Mesenchymal stem cell (in vitro differentiated cells and primary cell): ENCODE measurements around the gene C2orf72.

Experiments
- DNase-seq: peaks from one replicate; pipeline ENCODE4 v3.0.0-alpha.2; 2013
- H2AFZ ChIP-seq: one replicate; pipeline ENCODE4 v1.6.1; 2013; ENCODE audit warnings: low read depth, mild to moderate bottlenecking, control low read depth, inconsistent platforms, low read length, moderate library complexity
- H2AK5ac ChIP-seq: 2 replicates; pipeline ENCODE4 v1.6.1; 2013; ENCODE audit warnings: low read length, moderate library complexity, mild to moderate bottlenecking, inconsistent platforms; ENCODE audit not compliant: severe bottlenecking
- H2BK120ac ChIP-seq: one replicate; pipeline ENCODE4 v1.6.1; 2013; ENCODE audit warnings: low read depth, mild to moderate bottlenecking, inconsistent platforms, low read length, moderate library complexity
- H2BK12ac ChIP-seq, 2 experiments: one replicate each; pipeline ENCODE4 v1.6.1; 2013; ENCODE audit warnings: inconsistent platforms in 2 of 2, low read length in 2 of 2, mild to moderate bottlenecking in 2 of 2, moderate library complexity in 2 of 2, control low read depth in 1 of 2
- H2BK15ac ChIP-seq: one replicate; pipeline ENCODE4 v1.6.1; 2013; ENCODE audit warnings: mild to moderate bottlenecking, low read depth, inconsistent platforms; ENCODE audit not compliant: poor library complexity, severe bottlenecking
- H2BK5ac ChIP-seq: 2 replicates; pipeline ENCODE4 v1.6.1; 2013; ENCODE audit warnings: low read depth, mild to moderate bottlenecking, low read length, control low read depth, inconsistent platforms; ENCODE audit not compliant: poor library complexity, severe bottlenecking
- H3K14ac ChIP-seq, 2 experiments: one replicate each; pipeline ENCODE4 v1.6.1; 2013; ENCODE audit warnings: inconsistent platforms in 2 of 2, low read length in 2 of 2, control low read depth in 1 of 2, mild to moderate bottlenecking in 1 of 2, moderate library complexity in 1 of 2
- H3K18ac ChIP-seq, 2 experiments: one replicate each; pipeline ENCODE4 v1.6.1; 2013; ENCODE audit warnings: inconsistent platforms in 2 of 2, low read length in 2 of 2, control low read depth in 1 of 2, low read depth in 1 of 2, mild to moderate bottlenecking in 1 of 2
- H3K23ac ChIP-seq, 2 experiments: one replicate each; pipeline ENCODE4 v1.6.1; 2013; ENCODE audit warnings: inconsistent platforms in 2 of 2, low read length in 2 of 2, mild to moderate bottlenecking in 2 of 2, moderate library complexity in 2 of 2, control low read depth in 1 of 2
- H3K27ac ChIP-seq: 2 replicates; pipeline ENCODE4 v1.5.1; 2013; ENCODE audit warnings: mild to moderate bottlenecking, moderate library complexity, low read length, control low read depth, inconsistent platforms; ENCODE audit not compliant: poor library complexity, severe bottlenecking
- H3K27me3 ChIP-seq, 2 experiments: 2 replicates each; pipeline versions ENCODE4 v1.6.1 to v1.7.0; 2013; ENCODE audit warnings: low read length in 2 of 2, mild to moderate bottlenecking in 2 of 2, moderate library complexity in 2 of 2, control low read depth in 1 of 2, inconsistent platforms in 1 of 2; ENCODE audit not compliant: control insufficient read depth in 1 of 2, insufficient read depth in 1 of 2
- H3K36me3 ChIP-seq, 2 experiments: 2 replicates each; pipeline versions ENCODE4 v1.6.1 to v1.7.0; 2013; ENCODE audit warnings: low read length in 2 of 2, control low read depth in 1 of 2, inconsistent platforms in 1 of 2, low read depth in 1 of 2, mild to moderate bottlenecking in 1 of 2; ENCODE audit not compliant: insufficient read depth in 2 of 2, control insufficient read depth in 1 of 2
- H3K4ac ChIP-seq, 2 experiments: one replicate each; pipeline ENCODE4 v1.6.1; 2013; ENCODE audit warnings: inconsistent platforms in 2 of 2, low read length in 2 of 2, mild to moderate bottlenecking in 2 of 2, moderate library complexity in 2 of 2, control low read depth in 1 of 2, low read depth in 1 of 2
- H3K4me1 ChIP-seq: 2 replicates; pipeline ENCODE4 v1.6.1; 2013; ENCODE audit warnings: low read depth, low read length, control low read depth; ENCODE audit not compliant: control insufficient read depth, insufficient read depth
- H3K4me2 ChIP-seq: 2 replicates; pipeline ENCODE4 v1.6.1; 2013; ENCODE audit warnings: low read length, mild to moderate bottlenecking, inconsistent platforms; ENCODE audit not compliant: poor library complexity, severe bottlenecking
- H3K4me3 ChIP-seq, 2 experiments: 2 replicates each; pipeline versions ENCODE4 v1.5.1 to v1.7.0; 2013; ENCODE audit warnings: low read length in 2 of 2, mild to moderate bottlenecking in 2 of 2, control low read depth in 1 of 2, low read depth in 1 of 2; ENCODE audit not compliant: insufficient read depth in 1 of 2
- H3K79me1 ChIP-seq: replicated peaks from 2 replicates; pipeline ENCODE4 v1.6.1; 2013; ENCODE audit warnings: mild to moderate bottlenecking, control low read depth, low read length, inconsistent platforms; ENCODE audit not compliant: poor library complexity, severe bottlenecking
- H3K9ac ChIP-seq: 2 replicates; pipeline ENCODE4 v1.7.0; 2013; ENCODE audit warnings: mild to moderate bottlenecking, low read length, moderate library complexity
- H3K9me3 ChIP-seq: 2 replicates; pipeline ENCODE4 v1.7.0; 2013; ENCODE audit warnings: mild to moderate bottlenecking, low read length; ENCODE audit not compliant: control insufficient read depth
- H4K8ac ChIP-seq: one replicate; pipeline ENCODE4 v1.6.1; 2013; ENCODE audit warnings: inconsistent platforms, mild to moderate bottlenecking, low read length, moderate library complexity
- H4K91ac ChIP-seq: one replicate; pipeline ENCODE4 v1.6.1; 2013; ENCODE audit warnings: mild to moderate bottlenecking, low read length, inconsistent platforms
- WGBS: methylation state at CpG from one replicate; pipeline ENCODE4 v1.1.7; 2013; ENCODE audit warnings: mixed read lengths; 5-methylcytosine and 5-hydroxymethylcytosine counted together

The C2orf72 gene

DNA sequence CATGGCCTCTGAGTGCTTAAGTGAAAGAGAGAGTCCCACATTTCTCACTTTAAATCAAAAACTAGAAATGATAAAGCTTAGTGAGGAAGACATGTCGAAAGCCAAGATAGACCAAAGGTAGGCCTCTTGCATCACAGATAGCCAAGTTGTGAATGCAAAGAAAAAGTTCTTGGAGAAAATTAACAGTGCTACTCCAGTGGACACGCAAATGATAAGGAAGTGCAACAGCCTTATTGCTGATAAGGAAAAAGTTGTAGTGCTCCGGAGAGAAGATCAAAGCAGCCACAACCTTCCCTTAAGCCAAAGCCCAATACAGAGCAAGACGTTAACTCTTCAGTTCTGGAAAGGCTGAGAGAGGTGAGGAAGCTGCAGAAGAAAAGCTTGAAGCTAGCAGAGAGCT is 51.4 kb downstream of the C2orf72 start:
- Histone ChIP-seq H3K36me3 (peaks cover 30 to 95% of the 10 kb centered on the region in 2 experiments), H2BK120ac (no peak overlapping the region), H3K4me2 (no peak overlapping the region), H4K8ac (no peak overlapping the region), H2BK5ac (no peak overlapping the region), H3K14ac (no peak overlapping the region), H3K79me1 (peaks cover 24% of the 10 kb centered on the region), H2BK12ac (no peak overlapping the region), H3K4me3 (no peak overlapping the region), H2AK5ac (no peak overlapping the region), H3K4ac (no peak overlapping the region), H2BK15ac (no peak overlapping the region), H3K9me3 (no peaks in the 10 kb centered on the region), H3K18ac (no peak overlapping the region), H2AFZ (no peak overlapping the region), H4K91ac (no peak overlapping the region), H3K9ac (no peak overlapping the region), H3K27ac (no peak overlapping the region), H3K27me3 (no peaks in the 10 kb centered on the region), H3K23ac (no peak overlapping the region), H3K4me1 (no peaks in the 10 kb centered on the region)
- DNase-seq = no peak
- 59% methylated on average over 4 of the region's 4 CpGs for WGBS

DNA sequence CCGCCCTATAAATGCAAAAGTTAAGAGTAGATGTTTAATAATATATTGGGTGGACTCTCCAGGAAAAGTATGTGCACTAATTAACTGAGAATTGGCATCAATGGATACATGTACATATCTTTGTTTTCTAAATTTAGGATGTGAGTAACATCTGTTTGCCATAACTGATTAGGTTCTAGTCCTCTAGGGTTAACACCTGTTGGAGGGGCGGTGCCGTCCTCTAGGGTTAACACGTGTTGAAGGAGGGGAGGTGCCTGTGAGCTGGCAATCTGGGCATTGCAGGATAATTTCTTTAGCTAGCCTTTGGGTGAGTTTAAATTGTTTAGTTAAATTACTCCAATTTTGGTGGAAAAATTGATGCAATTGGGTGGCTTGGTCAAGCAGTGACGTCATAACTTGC is 56.6 kb downstream of the C2orf72 start:
- Histone ChIP-seq H3K4me2 (no peak overlapping the region), H3K27ac (no peak overlapping the region), H2BK120ac (no peak overlapping the region), H3K18ac (no peak overlapping the region), H3K4me1 (no peaks in the 10 kb centered on the region), H4K8ac (no peak overlapping the region), H3K4ac (no peak overlapping the region), H3K14ac (no peak overlapping the region), H3K23ac (no peak overlapping the region), H3K9ac (no peak overlapping the region), H2BK12ac (no peak overlapping the region), H3K36me3 (peaks cover 16 to 84% of the 10 kb centered on the region in 2 experiments), H3K27me3 (no peaks in the 10 kb centered on the region), H2AFZ (no peak overlapping the region), H3K79me1 (peaks cover 35% of the 10 kb centered on the region), H2BK15ac (no peak overlapping the region), H4K91ac (no peak overlapping the region), H3K9me3 (no peaks in the 10 kb centered on the region), H3K4me3 (no peak overlapping the region), H2BK5ac (no peak overlapping the region), H2AK5ac (no peak overlapping the region)
- 98% methylated on average over 5 of the region's 5 CpGs for WGBS
- DNase-seq = no peak

DNA sequence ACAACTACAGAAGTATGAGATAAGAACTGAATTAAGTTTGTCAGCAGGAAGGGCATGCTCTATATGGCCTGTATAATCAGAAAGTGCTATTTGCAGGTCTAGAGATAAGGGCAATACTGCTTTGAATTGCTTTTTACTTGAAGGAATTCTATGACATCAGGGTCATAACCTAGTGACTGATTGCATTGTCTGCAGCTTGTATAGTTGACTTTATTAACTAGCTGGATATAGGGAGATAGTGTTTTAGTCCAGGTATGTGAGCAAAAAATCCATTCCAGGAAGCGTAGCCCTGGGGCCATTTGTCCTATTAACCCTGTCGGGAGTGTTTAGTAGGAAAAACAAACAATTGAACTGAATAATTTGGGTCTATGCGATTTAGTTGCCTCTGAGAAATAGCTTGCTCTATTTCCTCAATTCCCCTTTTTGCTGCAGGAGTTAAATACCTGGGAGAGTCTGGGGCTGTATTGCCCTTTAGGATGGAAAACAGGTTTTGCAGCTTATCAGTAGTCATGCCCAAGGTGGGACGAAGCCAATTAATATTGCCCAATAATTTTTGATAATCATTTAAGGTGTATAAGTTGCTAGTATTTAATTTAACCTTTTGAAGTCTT is 57.5 kb downstream of the C2orf72 start:
- no peak for DNase-seq
- Histone ChIP-seq H3K79me1 (peaks cover 41% of the 10 kb centered on the region), H3K14ac (no peak overlapping the region), H2BK120ac (no peak overlapping the region), H4K8ac (no peak overlapping the region), H3K4me1 (no peaks in the 10 kb centered on the region), H2BK12ac (no peak overlapping the region), H3K4me2 (no peak overlapping the region), H2BK15ac (no peak overlapping the region), H2BK5ac (no peak overlapping the region), H3K36me3 (peaks cover 18 to 86% of the 10 kb centered on the region in 2 experiments), H3K9me3 (no peaks in the 10 kb centered on the region), H3K27me3 (no peaks in the 10 kb centered on the region), H2AFZ (no peak overlapping the region), H3K4ac (no peak overlapping the region), H2AK5ac (no peak overlapping the region), H3K9ac (no peak overlapping the region), H3K27ac (no peak overlapping the region), H4K91ac (no peak overlapping the region), H3K18ac (no peak overlapping the region), H3K4me3 (no peak overlapping the region), H3K23ac (no peak overlapping the region)
- WGBS = 94% methylated on average over 2 of the region's 4 CpGs
